Mammary epithelial cell (primary cell): ENCODE data around the gene SURF4.

Experiments used
- CTCF ChIP-seq, 2 donors: IDR thresholded peaks in 1 of 2; conservative IDR thresholded peaks in 1 of 2; 2 replicates each; pipeline ENCODE4 v1.5.1; 2011 to 2012; ENCODE audit warnings: inconsistent platforms in 2 of 2, low read length in 2 of 2, mild to moderate bottlenecking in 2 of 2, control low read depth in 1 of 2, low read depth in 1 of 2; ENCODE audit not compliant: insufficient read depth in 1 of 2; ENCODE audit errors: extremely low read depth in 1 of 2
- EZH2 ChIP-seq: IDR thresholded peaks from 2 replicates; pipeline ENCODE4 v1.6.1; 2012; ENCODE audit warnings: low read length, inconsistent platforms, borderline replicate concordance

DNA sequence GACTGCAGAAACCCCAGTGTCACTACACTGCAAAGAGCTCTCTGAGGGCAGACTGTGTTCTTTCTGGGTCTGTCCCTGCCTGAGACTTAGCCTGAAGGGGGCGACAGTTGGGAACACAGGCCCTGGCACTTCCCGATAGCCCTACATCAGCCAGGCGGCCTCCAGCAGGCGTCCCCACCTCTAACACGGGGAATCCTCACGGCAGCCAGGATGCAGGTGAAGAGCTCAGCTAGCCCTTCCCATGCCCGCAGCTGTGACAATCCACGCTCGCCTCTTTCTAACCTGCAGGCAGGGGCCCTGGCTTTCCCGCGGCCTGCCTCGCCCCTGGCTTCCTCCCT, 33.8 kb downstream of the SURF4 start:
- peak; percentile 14 to 24 for TF ChIP-seq CTCF (conservative IDR thresholded peaks at IDR 0.05 in 1 of 2, IDR thresholded peaks at IDR 0.05 in 1 of 2; ENCODE audit: extremely low read depth in 1 of 2, insufficient read depth in 1 of 2, low read depth in 1 of 2, low read length in 2 of 2)
- no peak for TF ChIP-seq EZH2
